HepG2 (cell line): ENCODE measurements around the gene CABLES1. TPM values are rescaled to one million over a fixed set of nuclear protein-coding genes. Genes with fewer than 3 reads are reported as not detected.

Experiments used
- ATRX ChIP-seq: sonication (generic); formaldehyde crosslinking; IDR thresholded peaks from 2 replicates; pipeline ENCODE4 v1.4.0; 2020; ENCODE audit warnings: missing genetic modification reagents, borderline replicate concordance
- CCAR2 ChIP-seq: fragments of 200-400 bp; formaldehyde crosslinking; optimal IDR thresholded peaks from 2 replicates; pipeline ENCODE3; 2018; ENCODE audit warnings: low read depth, mild to moderate bottlenecking, low read length, moderate library complexity
- DMAP1 ChIP-seq: IDR thresholded peaks from 2 replicates; pipeline ENCODE4 v1.6.1; 2016
- HMGA1 ChIP-seq: sonication (generic); formaldehyde crosslinking; conservative IDR thresholded peaks from 2 replicates; pipeline ENCODE4 v1.4.0; 2020; ENCODE audit warnings: missing genetic modification reagents
- ISL2 ChIP-seq: sonication (generic); formaldehyde crosslinking; IDR thresholded peaks from 2 replicates; pipeline ENCODE4 v1.5.0; 2020; ENCODE audit warnings: missing genetic modification reagents
- MTF1 ChIP-seq: sonication (generic); formaldehyde crosslinking; IDR thresholded peaks from 2 replicates; pipeline ENCODE4 v1.5.0; 2020; ENCODE audit warnings: missing genetic modification reagents
- MXD4 ChIP-seq: IDR thresholded peaks from 2 replicates; pipeline ENCODE4 v1.6.1; 2016; ENCODE audit warnings: mild to moderate bottlenecking, missing biosample characterization, missing genetic modification reagents
- NRL ChIP-seq: sonication (generic); formaldehyde crosslinking; IDR thresholded peaks from 2 replicates; pipeline ENCODE4 v1.5.0; 2020; ENCODE audit warnings: missing genetic modification reagents, mild to moderate bottlenecking, moderate library complexity, borderline replicate concordance
- PRDM4 ChIP-seq: sonication (generic); formaldehyde crosslinking; IDR thresholded peaks from 2 replicates; pipeline ENCODE4 v1.9.0; 2021; ENCODE audit warnings: missing genetic modification reagents, borderline replicate concordance
- RNF2 ChIP-seq: fragments of 450-650 bp; conservative IDR thresholded peaks from 2 replicates; pipeline ENCODE4 v1.6.1; 2016; ENCODE audit warnings: low read depth
- SSRP1 ChIP-seq: IDR thresholded peaks from 2 replicates; pipeline ENCODE4 v1.6.1; 2016; ENCODE audit warnings: control low read depth
- ZEB1 ChIP-seq: IDR thresholded peaks from 2 replicates; pipeline ENCODE4 v1.6.1; 2012; ENCODE audit warnings: mild to moderate bottlenecking, low read depth, inconsistent platforms; ENCODE audit not compliant: insufficient replicate concordance
- ZKSCAN1 ChIP-seq: fragments of 150-350 bp; IDR thresholded peaks from 2 replicates; pipeline ENCODE4 v1.6.1; 2014; ENCODE audit warnings: low read length
- ZNF101 ChIP-seq: sonication (generic); formaldehyde crosslinking; IDR thresholded peaks from 2 replicates; pipeline ENCODE4 v1.4.0; 2020; ENCODE audit warnings: mild to moderate bottlenecking, low read depth, missing genetic modification reagents, borderline replicate concordance
- ZNF292 ChIP-seq: sonication (generic); formaldehyde crosslinking; IDR thresholded peaks from 2 replicates; pipeline ENCODE4 v1.8.1; 2022; ENCODE audit warnings: mild to moderate bottlenecking, low read depth, missing genetic modification reagents, borderline replicate concordance
- ZNF317 ChIP-seq: sonication (generic); formaldehyde crosslinking; IDR thresholded peaks from 2 replicates; pipeline ENCODE4 v1.5.0; 2020; ENCODE audit warnings: mild to moderate bottlenecking, missing genetic modification reagents
- ZNF33B ChIP-seq: sonication (generic); formaldehyde crosslinking; IDR thresholded peaks from 2 replicates; pipeline ENCODE4 v1.5.1; 2020; ENCODE audit warnings: mild to moderate bottlenecking, missing genetic modification reagents
- ZNF468 ChIP-seq: sonication (generic); formaldehyde crosslinking; IDR thresholded peaks from 2 replicates; pipeline ENCODE4 v1.8.0; 2022; ENCODE audit warnings: mild to moderate bottlenecking, moderate library complexity, missing genetic modification reagents
- ZNF605 ChIP-seq: sonication (generic); formaldehyde crosslinking; IDR thresholded peaks from 2 replicates; pipeline ENCODE4 v1.8.0; 2022; ENCODE audit warnings: mild to moderate bottlenecking, missing genetic modification reagents
- ZNF780A ChIP-seq: sonication (generic); formaldehyde crosslinking; IDR thresholded peaks from 2 replicates; pipeline ENCODE4 v1.8.0; 2022; ENCODE audit warnings: mild to moderate bottlenecking, missing genetic modification reagents, moderate library complexity
- polyA plus RNA-seq, 8 experiments: library from polyadenylated mRNA; depleted of rRNA in 3 of 8; stranded (reverse) in 7 of 8; unstranded in 1 of 8; fragments of >200 nt; fragmentation: Illumina TruSeq in 4 of 8; extraction: Trizol in 4 of 8; gene quantifications; 2 replicates each; pipeline versions ENCODE4 v1.2.1 to v1.2.3, GENCODE V29; 2011 to 2016; ENCODE audit warnings: low read depth in 4 of 8, missing spikeins in 1 of 8, mixed read lengths in 1 of 8; ENCODE audit not compliant: insufficient read depth in 1 of 8
- total RNA-seq, 5 experiments: library from RNA; depleted of rRNA; stranded (reverse); fragments of >200 nt; fragmentation: Illumina TruSeq; extraction: Trizol; gene quantifications; 2 replicates each; pipeline ENCODE4 v1.2.3, GENCODE V29; 2016; ENCODE audit warnings: low read depth in 1 of 5
- TF ChIP-seq, protein P1 (sequence below): sonication (generic); formaldehyde crosslinking; conservative IDR thresholded peaks from 2 replicates; pipeline ENCODE4 v1.4.0; 2020; ENCODE audit warnings: missing genetic modification reagents
- TF ChIP-seq, protein P2 (sequence below): sonication (generic); formaldehyde crosslinking; IDR thresholded peaks from 2 replicates; pipeline ENCODE4 v1.5.1; 2020; ENCODE audit warnings: missing genetic modification reagents, mild to moderate bottlenecking, borderline replicate concordance
- TF ChIP-seq, protein P3 (sequence below): conservative IDR thresholded peaks from 2 replicates; pipeline ENCODE4 v1.6.1; 2018; ENCODE audit warnings: missing genetic modification reagents

The CABLES1 gene
- total and polyA plus RNA-seq, 2 of the 13 experiments (the other 11 are each of a cell fraction or from before 2014, with no cell fraction given): 14.7 to 25.8 TPM

GRCh38 chr18:23136326-23137096 lies 1.2 kb downstream of the CABLES1 start (continued):
- TF ChIP-seq PRDM4 (CRISPR knock-in tag) (no peak), RNF2 (no peak), ZEB1 (no peak), ZNF317 (CRISPR knock-in tag) (peak; percentile 17; the same call in 1 of the 2 replicates), ZNF101 (no peak), ISL2 (CRISPR knock-in tag) (no peak), ZNF468 (CRISPR knock-in tag) (no peak), SSRP1 (CRISPR knock-in tag) (no peak), MXD4 (CRISPR knock-in tag) (peak; percentile 37; the same call in 1 of the 2 replicates), NRL (CRISPR knock-in tag) (0 out of 2 replicates have a peak, but pooled peaks have one; percentile 43), HMGA1 (no peak), CCAR2 (no peak), ZNF605 (CRISPR knock-in tag) (no peak), ATRX (CRISPR knock-in tag) (no peak), DMAP1 (CRISPR knock-in tag) (peak; percentile 17; the same call in 1 of the 2 replicates), ZKSCAN1 (no peak), ZNF780A (CRISPR knock-in tag) (peak; percentile 66; the same call in 1 of the 2 replicates), ZNF292 (peak; percentile 65; the same call in 1 of the 2 replicates), ZNF33B (no peak), MTF1 (CRISPR knock-in tag) (no peak)
- TF ChIP-seq, protein P1, sequence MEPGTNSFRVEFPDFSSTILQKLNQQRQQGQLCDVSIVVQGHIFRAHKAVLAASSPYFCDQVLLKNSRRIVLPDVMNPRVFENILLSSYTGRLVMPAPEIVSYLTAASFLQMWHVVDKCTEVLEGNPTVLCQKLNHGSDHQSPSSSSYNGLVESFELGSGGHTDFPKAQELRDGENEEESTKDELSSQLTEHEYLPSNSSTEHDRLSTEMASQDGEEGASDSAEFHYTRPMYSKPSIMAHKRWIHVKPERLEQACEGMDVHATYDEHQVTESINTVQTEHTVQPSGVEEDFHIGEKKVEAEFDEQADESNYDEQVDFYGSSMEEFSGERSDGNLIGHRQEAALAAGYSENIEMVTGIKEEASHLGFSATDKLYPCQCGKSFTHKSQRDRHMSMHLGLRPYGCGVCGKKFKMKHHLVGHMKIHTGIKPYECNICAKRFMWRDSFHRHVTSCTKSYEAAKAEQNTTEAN (CRISPR knock-in tag): no peak
- TF ChIP-seq, protein P2, sequence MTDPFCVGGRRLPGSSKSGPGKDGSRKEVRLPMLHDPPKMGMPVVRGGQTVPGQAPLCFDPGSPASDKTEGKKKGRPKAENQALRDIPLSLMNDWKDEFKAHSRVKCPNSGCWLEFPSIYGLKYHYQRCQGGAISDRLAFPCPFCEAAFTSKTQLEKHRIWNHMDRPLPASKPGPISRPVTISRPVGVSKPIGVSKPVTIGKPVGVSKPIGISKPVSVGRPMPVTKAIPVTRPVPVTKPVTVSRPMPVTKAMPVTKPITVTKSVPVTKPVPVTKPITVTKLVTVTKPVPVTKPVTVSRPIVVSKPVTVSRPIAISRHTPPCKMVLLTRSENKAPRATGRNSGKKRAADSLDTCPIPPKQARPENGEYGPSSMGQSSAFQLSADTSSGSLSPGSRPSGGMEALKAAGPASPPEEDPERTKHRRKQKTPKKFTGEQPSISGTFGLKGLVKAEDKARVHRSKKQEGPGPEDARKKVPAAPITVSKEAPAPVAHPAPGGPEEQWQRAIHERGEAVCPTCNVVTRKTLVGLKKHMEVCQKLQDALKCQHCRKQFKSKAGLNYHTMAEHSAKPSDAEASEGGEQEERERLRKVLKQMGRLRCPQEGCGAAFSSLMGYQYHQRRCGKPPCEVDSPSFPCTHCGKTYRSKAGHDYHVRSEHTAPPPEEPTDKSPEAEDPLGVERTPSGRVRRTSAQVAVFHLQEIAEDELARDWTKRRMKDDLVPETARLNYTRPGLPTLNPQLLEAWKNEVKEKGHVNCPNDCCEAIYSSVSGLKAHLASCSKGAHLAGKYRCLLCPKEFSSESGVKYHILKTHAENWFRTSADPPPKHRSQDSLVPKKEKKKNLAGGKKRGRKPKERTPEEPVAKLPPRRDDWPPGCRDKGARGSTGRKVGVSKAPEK (CRISPR knock-in tag): no peak; the same call in 1 of the 2 replicates
- TF ChIP-seq, protein P3, sequence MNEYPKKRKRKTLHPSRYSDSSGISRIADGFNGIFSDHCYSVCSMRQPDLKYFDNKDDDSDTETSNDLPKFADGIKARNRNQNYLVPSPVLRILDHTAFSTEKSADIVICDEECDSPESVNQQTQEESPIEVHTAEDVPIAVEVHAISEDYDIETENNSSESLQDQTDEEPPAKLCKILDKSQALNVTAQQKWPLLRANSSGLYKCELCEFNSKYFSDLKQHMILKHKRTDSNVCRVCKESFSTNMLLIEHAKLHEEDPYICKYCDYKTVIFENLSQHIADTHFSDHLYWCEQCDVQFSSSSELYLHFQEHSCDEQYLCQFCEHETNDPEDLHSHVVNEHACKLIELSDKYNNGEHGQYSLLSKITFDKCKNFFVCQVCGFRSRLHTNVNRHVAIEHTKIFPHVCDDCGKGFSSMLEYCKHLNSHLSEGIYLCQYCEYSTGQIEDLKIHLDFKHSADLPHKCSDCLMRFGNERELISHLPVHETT (CRISPR knock-in tag): no peak
